A549 treated with AZD9567 at 1 μM for 4 hours (cell line): ENCODE measurements around the gene OR5W2. TPM values are rescaled to one million over a fixed set of nuclear protein-coding genes. Genes with fewer than 3 reads are reported as not detected.

Experiments
- total RNA-seq: library from RNA; stranded (reverse); fragments of 200-300 nt; extraction: Qiagen RNA extraction; gene quantifications from 5 replicates; pipeline ENCODE4 v1.2.3, GENCODE V29; 2022; ENCODE audit not compliant: insufficient read depth

OR5W2 gene
- total RNA-seq: not detected in 5 replicates

DNA sequence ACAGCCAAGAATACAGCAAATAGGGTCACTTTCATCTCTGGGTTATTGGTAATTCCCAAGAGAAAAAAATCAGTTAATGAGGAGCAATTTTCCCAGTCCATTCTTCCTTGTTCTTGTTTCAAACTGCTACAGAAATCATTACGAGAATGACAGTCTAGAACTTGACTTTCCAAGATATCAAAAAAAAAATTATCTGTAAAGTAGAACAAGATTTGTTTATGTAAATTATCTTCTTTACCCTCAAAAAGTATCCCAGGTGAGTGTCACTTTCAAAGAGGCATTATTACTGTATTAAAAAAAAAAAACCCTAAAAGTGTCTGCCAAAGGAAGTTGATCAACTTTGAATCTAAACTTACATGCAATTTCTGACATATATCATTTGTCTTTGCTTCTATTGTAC, at the start of gene OR5W2:
Gene OR5W2, minus strand, starts transcription at position 101 of the 400 bp plus-strand sequence. Its CDS starts 0 bp downstream, at position 101.

DNA sequence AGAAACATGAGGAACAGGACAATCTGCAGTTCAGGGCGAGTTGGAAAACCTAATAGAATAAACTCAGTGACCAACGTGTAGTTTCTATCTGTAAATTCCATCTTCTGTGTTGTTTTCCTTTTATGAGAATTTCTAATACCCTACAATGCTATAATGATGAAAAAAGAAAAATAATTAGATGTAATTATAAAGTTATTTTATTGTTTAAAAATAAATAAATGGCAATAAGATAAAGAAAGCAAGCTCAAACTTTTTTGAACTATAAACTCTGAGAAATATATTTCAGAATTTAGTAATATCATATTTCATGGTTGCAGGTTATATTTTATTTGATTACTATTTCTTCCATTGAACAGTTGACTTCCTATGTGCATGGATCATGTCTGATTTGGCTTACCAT, 21.9 kb upstream of the OR5W2 start, which contains the start of gene OR5I1:
Gene OR5I1, minus strand, starts transcription at position 101 of the 400 bp plus-strand sequence. Its CDS starts 0 bp downstream, at position 101.

DNA sequence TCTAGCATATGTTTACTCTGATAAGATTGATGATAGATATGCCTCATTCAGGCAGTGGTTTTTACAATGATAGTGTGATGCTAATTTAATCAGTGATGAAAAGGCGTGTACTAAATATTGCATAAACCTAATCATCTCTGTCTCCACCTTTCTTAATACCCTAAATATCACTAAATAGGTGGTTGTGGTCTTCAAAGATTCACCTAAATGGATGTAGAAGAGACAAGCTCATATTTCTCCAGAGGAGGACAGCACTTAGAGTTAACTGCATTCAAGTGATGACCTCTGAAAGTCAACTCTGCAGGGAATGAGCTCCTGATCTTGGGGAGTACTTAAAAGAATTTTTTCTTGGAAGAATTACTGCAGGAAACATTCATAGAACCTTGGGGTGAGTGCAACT, 31.4 kb downstream of the OR5W2 start, which contains the start of gene TRIM51:
Gene TRIM51, plus strand, starts transcription at position 301 of the 400 bp plus-strand sequence. CDS start 2,132 bp downstream, outside the sequence.

Other genes starting within 250 kb of the OR5W2 start
- not detected in 5 replicates for gene OR5D13, start 141.1 kb downstream of the OR5W2 start, total RNA-seq
- not detected in 5 replicates for gene OR5D14, start 119.0 kb downstream of the OR5W2 start, total RNA-seq
- gene OR5L1, start 103.2 kb downstream of the OR5W2 start, total RNA-seq: not detected in 5 replicates
- gene OR5D18, start 95.0 kb downstream of the OR5W2 start, total RNA-seq: not detected in 5 replicates
- gene OR5L2, start 87.4 kb downstream of the OR5W2 start, total RNA-seq: not detected in 5 replicates
- not detected in 5 replicates for gene OR5D16, start 75.8 kb downstream of the OR5W2 start, total RNA-seq
- gene TRIM51, start 31.3 kb downstream of the OR5W2 start, total RNA-seq: not detected in 5 replicates
- not detected in 5 replicates for gene OR5I1, start 21.8 kb upstream of the OR5W2 start, total RNA-seq
- gene OR10AG1, start 55.4 kb upstream of the OR5W2 start, total RNA-seq: not detected in 5 replicates
- gene OR5F1, start 80.0 kb upstream of the OR5W2 start, total RNA-seq: not detected in 5 replicates
- not detected in 5 replicates for gene OR5AS1, start 113.1 kb upstream of the OR5W2 start, total RNA-seq
- not detected in 5 replicates for gene OR8I2, start 178.7 kb upstream of the OR5W2 start, total RNA-seq
- not detected in 5 replicates for gene OR8H2, start 189.1 kb upstream of the OR5W2 start, total RNA-seq
- gene OR8H3, start 207.8 kb upstream of the OR5W2 start, total RNA-seq: not detected in 5 replicates
- gene OR8J3, start 225.6 kb upstream of the OR5W2 start, total RNA-seq: not detected in 5 replicates
- gene OR8K5, start 245.7 kb upstream of the OR5W2 start, total RNA-seq: not detected in 5 replicates